ENCODE data around the gene LHPP.

DNA sequence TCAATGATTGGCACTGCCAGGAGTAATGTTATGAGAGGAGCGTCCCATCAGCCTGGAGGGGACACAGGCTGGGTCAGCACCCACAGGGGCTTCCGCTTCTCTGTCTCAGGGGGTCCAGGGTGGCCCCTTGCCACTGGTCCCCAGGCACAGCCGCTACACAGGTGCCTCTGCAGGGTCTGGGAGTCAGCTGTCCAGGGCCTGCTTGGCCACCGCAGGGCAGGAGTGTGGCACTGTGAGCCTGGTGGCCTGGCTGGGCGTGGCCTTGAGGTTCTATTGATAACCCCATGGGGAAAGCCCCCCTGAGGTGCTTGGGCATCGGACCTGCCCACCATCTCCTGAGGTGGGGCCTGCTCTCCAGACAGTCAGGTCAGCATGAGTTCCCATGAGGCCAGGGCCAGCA lies 136.6 kb downstream of the LHPP start:
- no peak for TF ChIP-seq POLR2A (IDR thresholded peaks at IDR 0.05)
- TF ChIP-seq, protein P1, sequence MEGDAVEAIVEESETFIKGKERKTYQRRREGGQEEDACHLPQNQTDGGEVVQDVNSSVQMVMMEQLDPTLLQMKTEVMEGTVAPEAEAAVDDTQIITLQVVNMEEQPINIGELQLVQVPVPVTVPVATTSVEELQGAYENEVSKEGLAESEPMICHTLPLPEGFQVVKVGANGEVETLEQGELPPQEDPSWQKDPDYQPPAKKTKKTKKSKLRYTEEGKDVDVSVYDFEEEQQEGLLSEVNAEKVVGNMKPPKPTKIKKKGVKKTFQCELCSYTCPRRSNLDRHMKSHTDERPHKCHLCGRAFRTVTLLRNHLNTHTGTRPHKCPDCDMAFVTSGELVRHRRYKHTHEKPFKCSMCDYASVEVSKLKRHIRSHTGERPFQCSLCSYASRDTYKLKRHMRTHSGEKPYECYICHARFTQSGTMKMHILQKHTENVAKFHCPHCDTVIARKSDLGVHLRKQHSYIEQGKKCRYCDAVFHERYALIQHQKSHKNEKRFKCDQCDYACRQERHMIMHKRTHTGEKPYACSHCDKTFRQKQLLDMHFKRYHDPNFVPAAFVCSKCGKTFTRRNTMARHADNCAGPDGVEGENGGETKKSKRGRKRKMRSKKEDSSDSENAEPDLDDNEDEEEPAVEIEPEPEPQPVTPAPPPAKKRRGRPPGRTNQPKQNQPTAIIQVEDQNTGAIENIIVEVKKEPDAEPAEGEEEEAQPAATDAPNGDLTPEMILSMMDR (IDR thresholded peaks at IDR 0.05): no peak

Data from heart left ventricle (tissue), 13 donors.